Neutrophil (primary cell): ENCODE data around the gene GABRQ.

Source experiments
- H3K27ac ChIP-seq: fragments of 200-600 bp; sonication (generic); 2 replicates; pipeline ENCODE4 v1.5.1; 2016; ENCODE audit warnings: mild to moderate bottlenecking, moderate library complexity
- H3K27me3 ChIP-seq: fragments of 200-600 bp; sonication (generic); 2 replicates; pipeline ENCODE4 v1.6.0; 2016; ENCODE audit warnings: mild to moderate bottlenecking
- H3K36me3 ChIP-seq: fragments of 200-600 bp; sonication (generic); 2 replicates; pipeline ENCODE4 v1.5.1; 2017
- H3K4me1 ChIP-seq, 2 experiments: fragments of 200-600 bp in 1 of 2; sonication (generic) in 1 of 2; 1 replicate in 1 of 2; 2 replicates in 1 of 2; pipeline versions ENCODE4 v1.5.1 to v1.6.1; 2013 to 2016; ENCODE audit warnings: low read depth in 1 of 2, low read length in 1 of 2, mild to moderate bottlenecking in 1 of 2, moderate library complexity in 1 of 2; ENCODE audit not compliant: control insufficient read depth in 1 of 2, insufficient read depth in 1 of 2
- H3K4me3 ChIP-seq, 2 experiments: fragments of 200-600 bp in 1 of 2; sonication (generic) in 1 of 2; 1 replicate in 1 of 2; 2 replicates in 1 of 2; pipeline ENCODE4 v1.5.1; 2013 to 2016; ENCODE audit warnings: low read depth in 1 of 2, low read length in 1 of 2, mild to moderate bottlenecking in 1 of 2, moderate library complexity in 1 of 2
- H3K9me3 ChIP-seq: fragments of 200-600 bp; sonication (generic); 2 replicates; pipeline ENCODE4 v1.5.1; 2016
- TF ChIP-seq, protein P1 (sequence below): fragments of 200-600 bp; sonication (generic); IDR thresholded peaks from 2 replicates; pipeline ENCODE4 v1.5.1; 2016; ENCODE audit warnings: antibody characterized with exemption

GABRQ gene

DNA sequence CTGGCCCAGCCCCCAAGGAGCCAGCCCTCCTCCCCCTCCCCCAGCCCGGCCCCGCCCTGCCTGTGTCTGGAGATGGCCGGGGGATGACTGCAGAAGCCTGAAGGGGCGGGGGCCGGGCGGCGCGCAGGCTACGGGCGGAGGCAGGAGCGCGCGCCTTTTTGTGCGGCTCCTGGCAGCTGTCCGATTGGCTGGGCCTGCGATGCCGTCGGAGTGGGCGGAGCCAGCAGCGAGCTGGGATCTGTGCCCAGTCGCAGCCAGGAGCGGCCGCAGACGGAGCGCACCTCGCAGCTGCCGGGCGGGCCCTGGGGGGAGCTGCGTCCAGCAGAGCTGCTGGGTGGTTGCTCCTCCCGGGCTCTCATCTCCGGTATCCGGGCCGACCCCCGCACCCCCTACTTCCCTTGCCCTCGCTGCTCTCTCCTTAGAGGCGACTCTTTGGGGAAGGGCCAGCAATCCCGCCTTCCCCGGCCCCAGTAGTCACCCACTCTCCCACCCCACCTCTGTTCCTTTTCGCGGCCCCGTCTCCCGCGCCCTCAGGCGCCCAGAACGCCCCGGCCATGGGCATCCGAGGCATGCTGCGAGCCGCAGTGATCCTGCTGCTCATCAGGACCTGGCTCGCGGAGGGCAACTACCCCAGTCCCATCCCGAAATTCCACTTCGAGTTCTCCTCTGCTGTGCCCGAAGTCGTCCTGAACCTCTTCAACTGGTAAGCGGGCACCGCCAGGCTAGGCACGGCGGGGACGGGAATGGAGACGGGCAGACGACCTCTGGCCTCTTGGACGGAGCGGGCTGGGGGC is at the start of gene GABRQ:
Gene GABRQ, plus strand, starts transcription at position 247 of the 794 bp plus-strand sequence. Its CDS starts 308 bp downstream, at position 555.
- H3K27me3 ChIP-seq = peaks cover 44% of the 10 kb centered on the region
- H3K4me3 ChIP-seq = no peak within 1 kb of the TSS
- H3K27ac ChIP-seq = no peak within 1 kb of the TSS
- no peaks in the 10 kb centered on the region for H3K4me1 ChIP-seq
- TF ChIP-seq, protein P1, sequence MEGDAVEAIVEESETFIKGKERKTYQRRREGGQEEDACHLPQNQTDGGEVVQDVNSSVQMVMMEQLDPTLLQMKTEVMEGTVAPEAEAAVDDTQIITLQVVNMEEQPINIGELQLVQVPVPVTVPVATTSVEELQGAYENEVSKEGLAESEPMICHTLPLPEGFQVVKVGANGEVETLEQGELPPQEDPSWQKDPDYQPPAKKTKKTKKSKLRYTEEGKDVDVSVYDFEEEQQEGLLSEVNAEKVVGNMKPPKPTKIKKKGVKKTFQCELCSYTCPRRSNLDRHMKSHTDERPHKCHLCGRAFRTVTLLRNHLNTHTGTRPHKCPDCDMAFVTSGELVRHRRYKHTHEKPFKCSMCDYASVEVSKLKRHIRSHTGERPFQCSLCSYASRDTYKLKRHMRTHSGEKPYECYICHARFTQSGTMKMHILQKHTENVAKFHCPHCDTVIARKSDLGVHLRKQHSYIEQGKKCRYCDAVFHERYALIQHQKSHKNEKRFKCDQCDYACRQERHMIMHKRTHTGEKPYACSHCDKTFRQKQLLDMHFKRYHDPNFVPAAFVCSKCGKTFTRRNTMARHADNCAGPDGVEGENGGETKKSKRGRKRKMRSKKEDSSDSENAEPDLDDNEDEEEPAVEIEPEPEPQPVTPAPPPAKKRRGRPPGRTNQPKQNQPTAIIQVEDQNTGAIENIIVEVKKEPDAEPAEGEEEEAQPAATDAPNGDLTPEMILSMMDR = no peak
- H3K36me3 ChIP-seq = no peaks in the 10 kb centered on the region
- H3K9me3 ChIP-seq = no peaks in the 10 kb centered on the region

DNA sequence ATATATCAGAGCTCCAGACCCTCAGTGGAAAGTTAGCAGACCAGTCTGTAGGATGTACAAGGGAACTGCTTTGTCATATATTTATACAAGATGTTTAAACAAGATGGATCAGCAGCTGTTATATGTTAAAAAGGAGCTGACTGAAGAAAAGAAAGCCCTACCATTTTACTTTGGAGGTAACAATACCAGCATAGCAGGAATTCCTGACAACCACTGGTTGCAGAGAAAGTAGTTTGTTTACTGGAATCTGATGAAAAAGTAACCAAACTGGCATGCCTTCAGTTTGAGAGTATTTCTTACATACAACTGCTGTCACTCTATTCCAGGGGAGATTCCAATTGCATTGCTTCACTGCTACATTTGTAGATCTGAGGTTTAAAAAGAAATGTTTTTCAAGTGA is 49.5 kb upstream of the GABRQ start:
- TF ChIP-seq, protein P1 = no peak
- Histone ChIP-seq H3K27ac (no peak overlapping the region), H3K36me3 (no peaks in the 10 kb centered on the region), H3K4me3 (no peak overlapping the region), H3K4me1 (no peaks in the 10 kb centered on the region), H3K9me3 (no peaks in the 10 kb centered on the region), H3K27me3 (no peaks in the 10 kb centered on the region)

DNA sequence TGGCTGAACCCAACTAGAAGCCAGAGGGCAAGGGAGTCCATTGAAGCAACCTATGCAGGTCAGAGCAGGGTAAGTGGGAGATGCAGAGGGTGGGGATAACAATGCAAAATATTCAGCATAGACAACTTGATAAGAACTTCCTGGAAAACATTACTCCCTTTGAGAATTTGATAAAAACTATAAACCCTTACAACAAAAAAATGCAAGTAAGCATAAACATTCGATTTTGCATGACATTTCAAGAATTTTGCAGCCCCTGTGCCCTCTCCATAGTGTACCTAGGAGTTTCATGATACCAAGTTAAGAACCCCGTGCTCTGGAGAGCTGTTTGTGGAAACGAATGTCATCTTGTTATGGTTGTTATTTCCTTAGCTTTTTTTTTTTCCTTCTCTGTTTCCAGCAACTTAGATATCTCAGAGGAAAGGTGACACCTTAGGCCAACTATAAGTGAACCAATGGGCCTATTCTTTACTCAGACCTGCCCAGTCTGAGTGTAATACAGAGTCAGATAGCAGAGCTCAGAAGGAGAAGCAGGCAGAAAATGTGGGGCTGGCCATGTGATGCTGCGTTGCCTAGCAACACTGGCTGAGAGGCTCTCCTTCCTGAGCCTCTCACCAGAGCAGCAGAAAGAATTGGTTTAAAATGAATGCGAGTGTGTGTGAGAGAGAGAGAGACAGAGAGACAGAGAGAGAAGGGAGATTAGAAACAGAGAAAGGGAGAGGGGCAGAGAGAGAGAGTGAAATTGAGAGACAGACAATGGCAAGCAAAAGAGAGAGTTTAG is 36.7 kb upstream of the GABRQ start:
- Histone ChIP-seq H3K4me1 (no peaks in the 10 kb centered on the region), H3K4me3 (no peak overlapping the region), H3K27ac (no peak overlapping the region), H3K9me3 (no peaks in the 10 kb centered on the region), H3K27me3 (no peaks in the 10 kb centered on the region), H3K36me3 (no peaks in the 10 kb centered on the region)
- TF ChIP-seq, protein P1 = no peak

DNA sequence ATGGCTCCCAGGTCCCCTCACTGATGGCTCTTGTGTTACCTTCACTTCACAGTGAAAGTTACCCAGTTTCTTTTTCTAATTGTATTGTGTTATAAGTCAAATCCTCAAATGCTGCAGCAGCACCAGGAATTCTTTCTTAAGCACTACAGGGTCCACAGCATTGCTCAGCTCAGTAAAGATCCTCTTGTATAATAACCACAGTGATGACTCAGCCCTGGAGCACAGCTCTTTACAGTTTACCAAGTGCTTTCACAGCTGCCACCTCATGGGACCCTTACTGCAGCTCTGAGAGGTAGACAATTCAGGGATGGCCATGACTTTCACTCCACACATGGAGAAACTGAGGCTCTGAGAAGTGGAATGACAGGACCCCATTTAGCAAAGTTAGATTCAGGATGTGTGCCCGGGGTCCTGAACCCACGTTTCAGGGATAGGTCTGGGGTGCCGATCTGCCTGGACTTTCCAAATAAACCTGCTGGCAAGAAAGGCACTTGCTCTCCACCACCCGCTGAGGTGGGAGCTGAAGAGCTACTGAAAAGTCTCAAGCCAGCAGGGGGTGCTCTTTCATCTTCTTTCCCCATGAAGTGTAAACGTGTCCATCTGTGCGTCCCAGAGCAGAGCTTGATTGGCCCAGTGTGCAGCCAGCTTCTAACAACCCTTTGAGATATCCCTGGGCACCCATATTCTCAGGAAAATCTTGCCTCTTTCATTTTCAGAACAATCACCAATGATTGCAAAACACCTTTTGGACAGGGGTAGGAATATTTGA is 35.7 kb upstream of the GABRQ start:
- H3K27ac ChIP-seq = no peak overlapping the region
- H3K4me1 ChIP-seq = no peaks in the 10 kb centered on the region
- H3K27me3 ChIP-seq = no peaks in the 10 kb centered on the region
- no peaks in the 10 kb centered on the region for H3K36me3 ChIP-seq
- H3K4me3 ChIP-seq = no peak overlapping the region
- TF ChIP-seq, protein P1 = no peak
- no peaks in the 10 kb centered on the region for H3K9me3 ChIP-seq

DNA sequence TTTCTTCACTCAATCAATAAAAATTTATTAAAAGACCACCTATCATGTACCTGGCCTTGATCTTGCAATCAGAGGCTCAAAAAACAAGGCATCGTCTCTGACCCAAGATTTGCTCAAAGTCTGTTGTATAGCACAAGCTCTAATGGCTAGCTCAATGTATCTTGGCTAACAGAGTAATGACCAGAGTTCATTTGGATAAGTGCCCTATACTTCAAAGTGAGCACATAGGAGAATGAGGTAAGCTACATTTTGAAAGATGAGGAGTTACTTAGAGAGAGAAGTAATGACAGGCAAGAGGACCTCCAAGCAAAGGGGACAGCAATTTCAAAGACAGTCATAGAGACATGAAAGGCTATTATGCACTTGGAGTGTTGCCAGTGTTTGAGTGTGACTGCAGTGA is 22.9 kb upstream of the GABRQ start:
- no peaks in the 10 kb centered on the region for H3K36me3 ChIP-seq
- TF ChIP-seq, protein P1 = no peak
- H3K27ac ChIP-seq = no peak overlapping the region
- no peak overlapping the region for H3K4me3 ChIP-seq
- H3K4me1 ChIP-seq = no peaks in the 10 kb centered on the region
- no peaks in the 10 kb centered on the region for H3K9me3 ChIP-seq
- no peaks in the 10 kb centered on the region for H3K27me3 ChIP-seq
